Tibial artery (tissue), 4 donors: ENCODE data around the gene LRRTM4.

ENCODE experiments used
- DNase-seq, 2 donors: peaks; one replicate each; pipeline ENCODE4 v3.0.0-alpha.2; 2019
- H3K27ac ChIP-seq, 2 donors: fragments of 200-600 bp; sonication (generic) in 1 of 2; 1 replicate in 1 of 2; 2 replicates in 1 of 2; pipeline ENCODE4 v1.5.1; 2018 to 2019; ENCODE audit warnings: mild to moderate bottlenecking in 1 of 2
- H3K27me3 ChIP-seq, 2 donors: fragments of 200-600 bp; sonication (generic) in 1 of 2; one replicate each; pipeline versions ENCODE4 v1.5.1 to v1.6.0; 2016 to 2019
- H3K36me3 ChIP-seq, 3 donors: fragments of 200-600 bp; sonication (generic) in 2 of 3; one replicate each; pipeline ENCODE4 v1.5.1; 2016 to 2019; ENCODE audit warnings: mild to moderate bottlenecking in 2 of 3
- H3K4me1 ChIP-seq, 4 donors: fragments of 200-600 bp; sonication (generic) in 2 of 4; 1 replicate in 3 of 4; 2 replicates in 1 of 4; pipeline ENCODE4 v1.5.1; 2016 to 2019
- H3K4me3 ChIP-seq, 2 donors: fragments of 200-600 bp; sonication (generic) in 1 of 2; 1 replicate in 1 of 2; 2 replicates in 1 of 2; pipeline ENCODE4 v1.5.1; 2018 to 2019; ENCODE audit warnings: mild to moderate bottlenecking in 2 of 2
- H3K9me3 ChIP-seq, 3 donors: fragments of 200-600 bp; sonication (generic) in 1 of 3; one replicate each; pipeline ENCODE4 v1.5.1; 2016 to 2019
- intact Hi-C: fragments of 100-400 bp; cut with DNase I; formaldehyde crosslinking; loops from one replicate; pipeline ENCODE4 v1.15.0; 2023; ENCODE audit warnings: low total_unique reads
- TF ChIP-seq, protein P1 (sequence below), 2 experiments: fragments of 200-600 bp in 1 of 2; fragments of 450-650 bp in 1 of 2; IDR thresholded peaks; one replicate each; pipeline ENCODE4 v1.5.1; 2017 to 2019; ENCODE audit warnings: antibody characterized with exemption in 2 of 2, mild to moderate bottlenecking in 1 of 2, moderate library complexity in 1 of 2

Gene LRRTM4

DNA sequence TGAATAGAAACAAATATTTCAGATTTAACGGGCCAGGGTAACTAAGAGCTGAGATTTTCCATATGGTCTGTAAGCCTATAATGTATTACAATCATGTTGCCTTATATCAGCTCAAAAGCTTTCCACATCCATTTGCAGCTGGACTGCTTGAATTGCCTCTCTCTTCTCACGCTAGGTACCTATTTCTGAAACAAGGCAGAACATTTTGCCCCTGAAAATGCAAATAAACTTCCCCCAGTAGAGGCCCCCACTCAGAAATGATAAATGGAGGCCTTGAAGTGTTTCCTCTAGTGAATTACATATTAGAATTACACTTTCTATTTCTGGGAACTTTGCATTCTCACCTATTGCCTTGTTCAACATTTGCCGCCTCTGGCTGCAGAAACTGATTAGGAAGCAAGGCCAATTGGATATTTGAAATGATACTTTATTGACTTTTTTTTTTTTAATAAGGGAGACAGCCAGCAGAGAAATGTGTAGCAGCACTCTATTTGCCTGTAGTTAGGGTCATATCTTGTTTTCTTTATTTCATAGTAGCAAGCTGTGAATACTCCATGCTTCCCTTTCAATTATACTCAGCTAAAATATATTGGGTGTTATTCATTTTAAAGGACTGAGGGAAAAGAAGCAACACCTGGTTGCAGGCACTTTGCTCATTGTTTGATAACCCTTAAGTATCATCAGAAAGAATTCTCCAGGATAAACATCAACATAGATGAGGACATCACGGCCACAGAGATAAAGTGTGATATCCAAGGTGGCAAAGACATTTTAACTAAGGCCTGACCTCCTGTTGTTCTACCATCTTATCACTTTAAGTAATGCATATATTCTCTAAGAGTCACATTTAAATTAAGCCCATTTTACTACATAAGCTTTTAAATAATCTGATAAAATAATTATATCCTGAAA, 505.5 kb downstream of the LRRTM4 start:
- Histone ChIP-seq H3K4me3 (no peak overlapping the region), H3K4me1 (no peaks in the 10 kb centered on the region), H3K36me3 (no peaks in the 10 kb centered on the region), H3K27ac (no peak overlapping the region), H3K27me3 (no peaks in the 10 kb centered on the region), H3K9me3 (no peaks in the 10 kb centered on the region)
- intact Hi-C loops: no loop called here
- no peak for DNase-seq
- TF ChIP-seq, protein P1, sequence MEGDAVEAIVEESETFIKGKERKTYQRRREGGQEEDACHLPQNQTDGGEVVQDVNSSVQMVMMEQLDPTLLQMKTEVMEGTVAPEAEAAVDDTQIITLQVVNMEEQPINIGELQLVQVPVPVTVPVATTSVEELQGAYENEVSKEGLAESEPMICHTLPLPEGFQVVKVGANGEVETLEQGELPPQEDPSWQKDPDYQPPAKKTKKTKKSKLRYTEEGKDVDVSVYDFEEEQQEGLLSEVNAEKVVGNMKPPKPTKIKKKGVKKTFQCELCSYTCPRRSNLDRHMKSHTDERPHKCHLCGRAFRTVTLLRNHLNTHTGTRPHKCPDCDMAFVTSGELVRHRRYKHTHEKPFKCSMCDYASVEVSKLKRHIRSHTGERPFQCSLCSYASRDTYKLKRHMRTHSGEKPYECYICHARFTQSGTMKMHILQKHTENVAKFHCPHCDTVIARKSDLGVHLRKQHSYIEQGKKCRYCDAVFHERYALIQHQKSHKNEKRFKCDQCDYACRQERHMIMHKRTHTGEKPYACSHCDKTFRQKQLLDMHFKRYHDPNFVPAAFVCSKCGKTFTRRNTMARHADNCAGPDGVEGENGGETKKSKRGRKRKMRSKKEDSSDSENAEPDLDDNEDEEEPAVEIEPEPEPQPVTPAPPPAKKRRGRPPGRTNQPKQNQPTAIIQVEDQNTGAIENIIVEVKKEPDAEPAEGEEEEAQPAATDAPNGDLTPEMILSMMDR (IDR thresholded peaks at IDR 0.05): no peak

DNA sequence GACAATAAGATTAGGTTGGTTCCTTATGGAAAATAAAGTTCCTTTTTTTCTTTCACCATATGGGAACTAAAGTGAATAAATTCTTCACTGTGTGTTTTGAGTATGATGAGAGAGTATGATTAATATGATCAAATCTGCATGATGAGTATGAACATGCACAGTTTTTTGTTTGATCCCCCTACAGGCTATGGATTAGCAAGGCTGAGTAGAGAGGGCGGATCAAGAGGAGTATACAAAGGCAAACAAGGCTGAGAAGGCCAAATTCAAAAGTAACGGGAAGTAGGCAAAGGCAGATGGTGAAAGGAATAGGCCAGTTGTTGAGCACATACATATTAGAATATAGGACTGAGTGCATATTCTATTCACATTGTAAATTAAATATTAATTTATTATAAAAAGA, 508.2 kb downstream of the LRRTM4 start:
- intact Hi-C loops: no loop called here
- no peak overlapping the region for H3K4me3 ChIP-seq
- no peaks in the 10 kb centered on the region for H3K27me3 ChIP-seq
- no peak overlapping the region for H3K27ac ChIP-seq
- TF ChIP-seq, protein P1 (IDR thresholded peaks at IDR 0.05): no peak
- no peaks in the 10 kb centered on the region for H3K4me1 ChIP-seq
- no peaks in the 10 kb centered on the region for H3K36me3 ChIP-seq
- DNase-seq: no peak
- no peaks in the 10 kb centered on the region for H3K9me3 ChIP-seq

DNA sequence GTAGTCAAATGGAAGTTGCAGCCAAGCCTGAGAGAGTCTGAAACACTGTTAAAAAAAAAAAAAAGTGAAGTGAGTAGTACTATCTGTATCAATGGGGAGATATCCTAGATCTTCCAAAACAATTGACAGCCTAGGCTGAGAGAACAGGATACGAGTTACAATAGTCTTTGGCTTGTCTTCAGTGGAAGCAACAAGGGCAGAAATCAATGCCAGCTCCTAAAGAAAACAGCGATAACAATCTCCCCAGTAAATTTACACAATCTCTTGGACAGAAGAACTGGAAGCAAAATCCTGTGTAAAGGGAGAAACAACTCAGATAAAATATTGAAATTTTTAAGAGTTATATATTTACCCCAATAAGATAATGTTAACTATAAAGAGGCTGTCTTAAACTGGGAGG, 508.7 kb downstream of the LRRTM4 start:
- no peak overlapping the region for H3K4me3 ChIP-seq
- H3K27ac ChIP-seq: no peak overlapping the region
- H3K9me3 ChIP-seq: no peaks in the 10 kb centered on the region
- TF ChIP-seq, protein P1 (IDR thresholded peaks at IDR 0.05): no peak
- intact Hi-C loops: no loop called here
- DNase-seq: no peak
- no peaks in the 10 kb centered on the region for H3K36me3 ChIP-seq
- no peaks in the 10 kb centered on the region for H3K27me3 ChIP-seq
- no peaks in the 10 kb centered on the region for H3K4me1 ChIP-seq

DNA sequence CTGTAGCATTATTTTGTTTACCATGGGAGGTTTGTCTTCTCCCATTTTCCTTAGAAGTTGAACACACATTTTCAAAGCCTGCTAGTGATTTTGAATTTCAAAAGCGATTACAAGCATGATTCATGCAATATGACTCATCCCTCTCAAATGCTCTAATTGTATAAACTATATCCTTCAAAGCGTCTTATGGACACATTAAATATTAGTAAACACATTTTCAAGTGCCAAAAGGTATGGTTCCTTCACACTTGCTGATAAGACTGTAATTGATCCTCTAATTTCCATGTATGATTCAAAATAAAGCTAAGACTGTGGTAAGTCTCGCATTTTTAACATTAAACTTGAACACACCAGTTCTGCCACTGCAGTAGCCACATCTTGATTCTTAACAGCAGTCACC, 512.9 kb downstream of the LRRTM4 start:
- H3K27me3 ChIP-seq: no peaks in the 10 kb centered on the region
- H3K9me3 ChIP-seq: no peaks in the 10 kb centered on the region
- no peaks in the 10 kb centered on the region for H3K36me3 ChIP-seq
- no peak overlapping the region for H3K27ac ChIP-seq
- TF ChIP-seq, protein P1 (IDR thresholded peaks at IDR 0.05): no peak
- no peak for DNase-seq
- intact Hi-C loops: no loop called here
- H3K4me1 ChIP-seq: no peaks in the 10 kb centered on the region
- no peak overlapping the region for H3K4me3 ChIP-seq

DNA sequence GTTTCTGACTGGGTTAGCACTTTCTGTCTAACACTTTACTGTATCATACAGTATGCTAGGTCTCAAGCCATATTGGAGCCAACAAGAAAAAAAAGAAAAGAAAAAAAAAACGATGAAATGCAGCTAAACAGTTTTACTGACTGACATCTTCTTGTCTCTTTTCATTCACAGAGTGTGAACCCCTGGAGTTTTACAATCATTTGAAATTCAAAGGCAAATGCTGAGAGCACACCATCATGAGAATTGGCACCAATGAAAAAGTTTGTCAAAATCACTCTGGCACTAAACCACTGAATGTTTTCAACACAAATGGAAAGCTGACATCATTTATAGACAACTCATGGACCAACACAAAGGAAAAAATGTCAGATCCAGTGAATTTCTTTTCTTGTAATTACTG, 513.3 kb downstream of the LRRTM4 start:
- intact Hi-C loops: no loop called here
- TF ChIP-seq, protein P1 (IDR thresholded peaks at IDR 0.05): no peak
- Histone ChIP-seq H3K27me3 (no peaks in the 10 kb centered on the region), H3K27ac (no peak overlapping the region), H3K36me3 (no peaks in the 10 kb centered on the region), H3K4me3 (no peak overlapping the region), H3K4me1 (no peaks in the 10 kb centered on the region), H3K9me3 (no peaks in the 10 kb centered on the region)
- DNase-seq: no peak
